Ectodermal cell (in vitro differentiated cells): Measurements from ENCODE around the gene FNBP1.

Source experiments
- H3K27ac ChIP-seq: 2 replicates; pipeline ENCODE4 v1.7.0; 2013; ENCODE audit warnings: mild to moderate bottlenecking, low read depth, low read length; ENCODE audit not compliant: insufficient read depth, poor library complexity, severe bottlenecking
- H3K27me3 ChIP-seq: 2 replicates; pipeline ENCODE4 v1.7.0; 2013; ENCODE audit warnings: mild to moderate bottlenecking, low read length; ENCODE audit not compliant: insufficient read depth, control insufficient read depth, poor library complexity, severe bottlenecking
- H3K36me3 ChIP-seq: one replicate; pipeline ENCODE4 v1.7.0; 2013; ENCODE audit warnings: low read length; ENCODE audit not compliant: control insufficient read depth, insufficient read depth
- H3K4me1 ChIP-seq: one replicate; pipeline ENCODE4 v1.7.0; 2013; ENCODE audit warnings: low read length; ENCODE audit not compliant: control insufficient read depth, insufficient read depth
- H3K4me3 ChIP-seq: 2 replicates; pipeline ENCODE4 v1.7.0; 2013; ENCODE audit warnings: low read depth, low read length, control low read depth; ENCODE audit not compliant: insufficient read depth
- H3K9me3 ChIP-seq: 2 replicates; pipeline ENCODE4 v1.7.0; 2013; ENCODE audit warnings: mild to moderate bottlenecking, low read length, moderate library complexity; ENCODE audit not compliant: control insufficient read depth
- WGBS, 2 experiments: methylation state at CpG; one replicate each; pipeline ENCODE4 v1.1.7; 2013; ENCODE audit warnings: missing lambda C conversion rate in 2 of 2; 5-methylcytosine and 5-hydroxymethylcytosine counted together

The FNBP1 gene

GRCh38 chr9:129907201-129907600 is 135.8 kb downstream of the FNBP1 start:
- H3K9me3 ChIP-seq = no peaks in the 10 kb centered on the region
- H3K36me3 ChIP-seq = peaks cover 13% of the 10 kb centered on the region
- H3K27ac ChIP-seq = no peak overlapping the region
- no peak overlapping the region for H3K4me3 ChIP-seq
- H3K4me1 ChIP-seq = no peaks in the 10 kb centered on the region
- H3K27me3 ChIP-seq = no peaks in the 10 kb centered on the region
- whole genome bisulfite sequencing, 2 experiments = 98 to 99% methylated on average over 4 of the region's 4 CpGs

GRCh38 chr9:129906298-129906697 is 136.7 kb downstream of the FNBP1 start:
- H3K9me3 ChIP-seq = no peaks in the 10 kb centered on the region
- 96% methylated on average over 4 of the region's 4 CpGs for WGBS, 2 experiments
- H3K27ac ChIP-seq = no peak overlapping the region
- H3K4me3 ChIP-seq = no peak overlapping the region
- H3K36me3 ChIP-seq = peaks cover 13% of the 10 kb centered on the region
- H3K4me1 ChIP-seq = no peaks in the 10 kb centered on the region
- H3K27me3 ChIP-seq = no peaks in the 10 kb centered on the region

DNA sequence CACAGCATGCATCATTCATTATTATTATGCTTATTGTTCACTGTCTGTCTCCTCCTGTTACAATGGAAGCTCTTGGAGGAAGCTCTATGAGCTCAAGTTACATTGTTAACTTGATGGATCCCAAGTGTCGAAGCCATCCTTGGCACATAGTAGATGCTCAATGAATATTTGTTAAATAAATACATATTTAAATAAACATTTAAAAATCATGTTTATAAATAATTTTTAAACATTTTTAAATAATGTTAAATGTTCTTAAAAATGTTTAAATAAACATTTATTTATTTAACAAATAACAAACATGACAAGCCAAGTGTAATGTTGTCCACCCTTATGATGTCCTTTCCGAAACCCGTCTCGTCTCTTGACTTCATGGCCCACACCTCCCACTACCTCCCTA is 138.3 kb downstream of the FNBP1 start:
- 93 to 97% methylated on average over 4 of the region's 4 CpGs for WGBS, 2 experiments
- no peaks in the 10 kb centered on the region for H3K4me1 ChIP-seq
- peaks cover 13% of the 10 kb centered on the region for H3K36me3 ChIP-seq
- H3K9me3 ChIP-seq = no peaks in the 10 kb centered on the region
- H3K4me3 ChIP-seq = no peak overlapping the region
- H3K27me3 ChIP-seq = no peaks in the 10 kb centered on the region
- no peak overlapping the region for H3K27ac ChIP-seq

GRCh38 chr9:129902740-129903134 is 140.3 kb downstream of the FNBP1 start:
- WGBS, 2 experiments = 90 to 93% methylated on average over 8 of the region's 8 CpGs
- Histone ChIP-seq H3K36me3 (peaks cover 13% of the 10 kb centered on the region), H3K9me3 (no peaks in the 10 kb centered on the region), H3K4me3 (no peak overlapping the region), H3K27ac (no peak overlapping the region), H3K27me3 (no peaks in the 10 kb centered on the region), H3K4me1 (no peaks in the 10 kb centered on the region)

- Histone ChIP-seq H3K36me3 (peaks cover 10% of the 10 kb centered on the region), H3K27me3 (no peaks in the 10 kb centered on the region), H3K9me3 (no peaks in the 10 kb centered on the region), H3K27ac (no peak overlapping the region), H3K4me1 (no peaks in the 10 kb centered on the region), H3K4me3 (no peak overlapping the region)
- 90 to 95% methylated on average over 9 of the region's 9 CpGs for WGBS, 2 experiments
Measured at GRCh38 chr9:129901993-129902739, 140.8 kb downstream of the FNBP1 start.

GRCh38 chr9:129900263-129901027 is 142.5 kb downstream of the FNBP1 start:
- Histone ChIP-seq H3K4me3 (no peak overlapping the region), H3K27me3 (no peaks in the 10 kb centered on the region), H3K27ac (no peak overlapping the region), H3K36me3 (no peaks in the 10 kb centered on the region), H3K4me1 (no peaks in the 10 kb centered on the region), H3K9me3 (no peaks in the 10 kb centered on the region)
- 95 to 96% methylated on average over 20 of the region's 20 CpGs for WGBS, 2 experiments

DNA sequence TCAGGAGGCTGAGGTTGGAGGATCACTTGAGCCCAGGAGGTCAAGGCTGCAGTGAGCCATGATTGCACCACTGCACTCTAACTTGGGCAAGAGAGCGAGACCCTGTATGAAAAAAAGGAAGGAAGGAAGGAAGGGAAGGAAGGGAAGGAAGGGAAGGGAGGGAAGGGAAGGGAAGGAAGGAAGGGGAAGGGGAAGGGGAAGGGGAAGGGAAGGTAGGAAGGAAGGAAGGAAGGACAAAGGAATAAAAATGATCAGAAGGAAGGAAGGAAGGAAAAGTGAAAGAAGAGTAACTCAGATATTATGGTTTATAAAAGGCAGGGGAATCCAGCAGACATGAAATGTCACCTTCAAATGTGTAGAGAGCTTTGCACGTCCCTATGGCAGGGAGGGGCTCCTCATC is 143.4 kb downstream of the FNBP1 start:
- no peak overlapping the region for H3K27ac ChIP-seq
- H3K9me3 ChIP-seq = no peaks in the 10 kb centered on the region
- H3K27me3 ChIP-seq = no peaks in the 10 kb centered on the region
- H3K36me3 ChIP-seq = no peaks in the 10 kb centered on the region
- WGBS, 2 experiments = 89 to 97% methylated on average over 2 of the region's 2 CpGs
- H3K4me3 ChIP-seq = no peak overlapping the region
- no peaks in the 10 kb centered on the region for H3K4me1 ChIP-seq

- no peak overlapping the region for H3K4me3 ChIP-seq
- 86 to 93% methylated on average over 8 of the region's 8 CpGs for WGBS, 2 experiments
Measured at GRCh38 chr9:129898185-129898584, 144.8 kb downstream of the FNBP1 start.

DNA sequence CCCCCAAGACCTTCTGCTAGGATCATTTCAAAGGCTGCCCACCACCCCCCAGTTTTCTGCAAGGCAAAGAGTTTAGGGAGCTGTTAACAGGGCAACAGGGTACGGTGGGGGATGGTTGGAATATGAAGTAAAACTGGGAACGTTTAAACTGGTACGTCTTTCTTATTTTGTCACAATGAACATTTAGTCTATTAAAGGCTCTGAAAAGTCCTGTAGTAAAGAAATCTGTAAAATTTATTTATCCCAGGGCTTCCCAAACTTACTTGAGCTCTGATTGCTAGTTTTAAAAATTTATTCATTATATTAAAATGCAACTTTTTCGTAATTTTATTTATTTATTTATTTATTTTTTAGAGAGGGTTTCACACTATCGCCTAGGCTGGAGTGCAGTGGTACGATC is 145.7 kb downstream of the FNBP1 start:
- WGBS, 2 experiments = 98% methylated on average over 5 of the region's 6 CpGs
- no peaks in the 10 kb centered on the region for H3K9me3 ChIP-seq
- H3K4me1 ChIP-seq = no peaks in the 10 kb centered on the region
- H3K36me3 ChIP-seq = no peaks in the 10 kb centered on the region
- no peak overlapping the region for H3K4me3 ChIP-seq
- H3K27me3 ChIP-seq = no peaks in the 10 kb centered on the region
- H3K27ac ChIP-seq = no peak overlapping the region

More at GRCh38 chr9:129898185-129898584, 144.8 kb downstream of the FNBP1 start:
- Histone ChIP-seq H3K27me3 (no peaks in the 10 kb centered on the region), H3K36me3 (no peaks in the 10 kb centered on the region), H3K9me3 (no peaks in the 10 kb centered on the region), H3K4me1 (no peaks in the 10 kb centered on the region), H3K27ac (no peak overlapping the region)

DNA sequence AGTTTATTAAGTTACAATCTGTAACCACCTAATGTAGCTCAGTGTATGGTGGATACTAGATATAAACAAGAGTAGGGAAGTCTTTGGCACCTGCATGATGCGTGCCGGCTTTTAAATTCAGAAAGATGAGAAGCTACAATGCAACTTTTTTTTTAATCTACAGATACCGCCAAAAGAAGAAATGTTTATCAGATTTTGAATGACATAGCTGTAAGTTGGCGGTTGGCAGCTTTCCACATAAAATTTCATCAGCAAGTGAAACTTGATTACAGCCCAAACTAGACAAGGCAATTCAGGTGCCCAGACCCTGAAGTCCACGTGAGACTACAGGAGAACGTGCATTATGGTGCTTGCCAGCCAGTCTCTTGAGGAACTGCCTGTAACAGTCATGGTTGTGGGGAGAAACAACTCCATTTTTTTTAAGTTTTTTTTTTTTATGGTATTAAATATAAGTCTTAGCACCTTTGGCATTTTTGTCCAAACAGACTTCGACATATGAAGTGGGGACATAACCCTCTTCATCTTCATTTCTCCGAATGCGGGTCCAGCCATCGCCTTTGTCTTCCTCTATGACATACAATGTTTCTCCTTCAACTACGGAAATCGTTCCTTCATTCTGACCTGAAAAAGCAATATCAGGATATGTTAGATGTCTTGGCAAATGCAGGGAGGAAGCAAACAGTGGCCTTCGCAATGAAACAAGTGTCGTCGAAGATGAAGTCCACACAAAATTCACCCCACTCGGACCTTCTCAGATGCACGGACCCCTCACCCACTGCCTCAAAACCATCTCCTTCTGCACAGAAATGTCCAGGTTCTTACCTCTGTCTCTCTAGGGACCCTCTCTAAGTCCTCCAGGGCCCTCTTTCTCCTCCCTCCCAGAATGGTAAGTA is 147.4 kb downstream of the FNBP1 start:
- H3K4me1 ChIP-seq = peaks cover 4% of the 10 kb centered on the region
- H3K36me3 ChIP-seq = no peaks in the 10 kb centered on the region
- no peak overlapping the region for H3K27ac ChIP-seq
- no peak overlapping the region for H3K4me3 ChIP-seq
- H3K27me3 ChIP-seq = no peaks in the 10 kb centered on the region
- no peaks in the 10 kb centered on the region for H3K9me3 ChIP-seq
- 94 to 97% methylated on average over 17 of the region's 17 CpGs for WGBS, 2 experiments
